Fibroblast of lung (primary cell): Measurements from ENCODE around the gene TDRD1. TPM values are rescaled to one million over a fixed set of nuclear protein-coding genes. Genes with fewer than 3 reads are reported as not detected.

Source experiments
- DNase-seq, 2 donors: peaks; one replicate each; pipeline versions ENCODE4 v3.0.0 to v3.0.0-alpha.2; 2010; ENCODE audit warnings: low read depth in 2 of 2
- H2AFZ ChIP-seq: 2 replicates; pipeline ENCODE4 v1.5.1; 2012; ENCODE audit warnings: low read length, control low read depth, inconsistent platforms
- H3K27ac ChIP-seq: 2 replicates; pipeline ENCODE4 v1.5.1; 2011; ENCODE audit warnings: low read length, control low read depth; ENCODE audit not compliant: insufficient read depth
- H3K27me3 ChIP-seq: 2 replicates; pipeline ENCODE4 v1.5.1; 2011; ENCODE audit warnings: mild to moderate bottlenecking, low read length; ENCODE audit not compliant: control insufficient read depth, insufficient read depth
- H3K36me3 ChIP-seq: 2 replicates; pipeline ENCODE4 v1.5.1; 2011; ENCODE audit warnings: low read length; ENCODE audit not compliant: control insufficient read depth, insufficient read depth
- H3K4me1 ChIP-seq: 2 replicates; pipeline ENCODE4 v1.5.1; 2011; ENCODE audit warnings: low read length; ENCODE audit not compliant: control insufficient read depth, insufficient read depth; ENCODE audit errors: extremely low read depth
- H3K4me2 ChIP-seq: 2 replicates; pipeline ENCODE4 v1.5.1; 2011; ENCODE audit warnings: low read length, control low read depth; ENCODE audit not compliant: insufficient read depth; ENCODE audit errors: extremely low read depth
- H3K4me3 ChIP-seq, 4 experiments: fragments of 200-600 bp in 1 of 4; sonication (generic) in 1 of 4; replicated peaks in 1 of 4; 2 replicates each; pipeline ENCODE4 v1.5.1; 2011 to 2016; ENCODE audit warnings: low read length in 4 of 4, low read depth in 3 of 4, mild to moderate bottlenecking in 3 of 4, control low read depth in 2 of 4, inconsistent platforms in 1 of 4, mixed read lengths in 1 of 4; ENCODE audit not compliant: insufficient read depth in 1 of 4; ENCODE audit errors: control extremely low read depth in 1 of 4
- H3K79me2 ChIP-seq: 2 replicates; pipeline ENCODE4 v1.5.1; 2012; ENCODE audit warnings: mild to moderate bottlenecking, low read length, inconsistent platforms; ENCODE audit not compliant: control insufficient read depth, insufficient read depth
- H3K9ac ChIP-seq: 2 replicates; pipeline ENCODE4 v1.5.1; 2011; ENCODE audit warnings: mild to moderate bottlenecking, low read length, control low read depth; ENCODE audit not compliant: insufficient read depth
- H3K9me3 ChIP-seq: 2 replicates; pipeline ENCODE4 v1.5.1; 2012; ENCODE audit warnings: low read depth, low read length; ENCODE audit not compliant: control insufficient read depth, insufficient read depth
- H4K20me1 ChIP-seq: 2 replicates; pipeline ENCODE4 v1.5.1; 2011; ENCODE audit warnings: low read length; ENCODE audit not compliant: control insufficient read depth, insufficient read depth; ENCODE audit errors: extremely low read depth
- EZH2 ChIP-seq: IDR thresholded peaks from 2 replicates; pipeline ENCODE4 v1.5.1; 2012; ENCODE audit warnings: low read length, control low read depth, mild to moderate bottlenecking; ENCODE audit errors: missing control alignments
- polyA plus RNA-seq, 2 donors: library from polyadenylated mRNA; depleted of rRNA in 1 of 2; stranded (reverse) in 1 of 2; unstranded in 1 of 2; fragments of >200 nt; gene quantifications; 2 replicates each; pipeline ENCODE4 v1.2.1, GENCODE V29; 2011 to 2012; ENCODE audit warnings: missing spikeins in 1 of 2
- total RNA-seq: library from RNA; depleted of rRNA; stranded (reverse); fragments of >200 nt; gene quantifications from 2 replicates; pipeline ENCODE4 v1.2.1, GENCODE V29; 2014
- TF ChIP-seq, protein P1 (sequence below), 2 donors: IDR thresholded peaks in 1 of 2; conservative IDR thresholded peaks in 1 of 2; 1 replicate in 1 of 2; 2 replicates in 1 of 2; pipeline ENCODE4 v1.5.1; 2011 to 2012; ENCODE audit warnings: low read length in 2 of 2, control low read depth in 1 of 2, inconsistent platforms in 1 of 2, low read depth in 1 of 2, mild to moderate bottlenecking in 1 of 2

Gene TDRD1
- total and polyA plus RNA-seq, 2 donors (not counting 1 experiment from before 2014, with no cell fraction given) = 0.22 TPM; not detected in 1

DNA sequence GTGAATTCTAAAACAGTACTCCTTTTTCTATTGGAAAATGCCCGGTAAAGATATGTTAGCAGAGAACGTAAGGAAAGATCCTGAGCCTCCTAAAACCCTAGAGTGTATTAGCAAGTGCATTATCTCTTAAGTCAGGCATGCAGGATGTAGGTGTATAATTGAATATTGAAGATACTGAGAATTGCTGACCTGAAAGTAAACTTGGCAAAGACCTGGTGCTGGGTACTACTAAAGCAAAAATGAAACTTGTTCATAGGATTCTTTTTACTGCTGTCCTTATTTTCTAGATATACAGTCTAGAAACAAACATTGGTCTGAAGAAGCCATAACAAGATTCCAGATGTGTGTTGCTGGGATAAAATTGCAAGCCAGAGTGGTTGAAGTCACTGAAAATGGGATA is 41.1 kb downstream of the TDRD1 start:
- H3K4me1 ChIP-seq = no peaks in the 10 kb centered on the region

GRCh38 chr10:114221235-114221634 is 42.1 kb downstream of the TDRD1 start:
- Histone ChIP-seq H3K9ac (no peak overlapping the region), H2AFZ (no peak overlapping the region), H3K27ac (no peak overlapping the region), H3K27me3 (no peaks in the 10 kb centered on the region), H3K4me1 (no peaks in the 10 kb centered on the region), H3K9me3 (no peaks in the 10 kb centered on the region), H3K4me3 (no peak overlapping the region), H3K79me2 (no peaks in the 10 kb centered on the region), H4K20me1 (no peaks in the 10 kb centered on the region), H3K36me3 (no peaks in the 10 kb centered on the region), H3K4me2 (no peak overlapping the region)
- TF ChIP-seq, protein P1, sequence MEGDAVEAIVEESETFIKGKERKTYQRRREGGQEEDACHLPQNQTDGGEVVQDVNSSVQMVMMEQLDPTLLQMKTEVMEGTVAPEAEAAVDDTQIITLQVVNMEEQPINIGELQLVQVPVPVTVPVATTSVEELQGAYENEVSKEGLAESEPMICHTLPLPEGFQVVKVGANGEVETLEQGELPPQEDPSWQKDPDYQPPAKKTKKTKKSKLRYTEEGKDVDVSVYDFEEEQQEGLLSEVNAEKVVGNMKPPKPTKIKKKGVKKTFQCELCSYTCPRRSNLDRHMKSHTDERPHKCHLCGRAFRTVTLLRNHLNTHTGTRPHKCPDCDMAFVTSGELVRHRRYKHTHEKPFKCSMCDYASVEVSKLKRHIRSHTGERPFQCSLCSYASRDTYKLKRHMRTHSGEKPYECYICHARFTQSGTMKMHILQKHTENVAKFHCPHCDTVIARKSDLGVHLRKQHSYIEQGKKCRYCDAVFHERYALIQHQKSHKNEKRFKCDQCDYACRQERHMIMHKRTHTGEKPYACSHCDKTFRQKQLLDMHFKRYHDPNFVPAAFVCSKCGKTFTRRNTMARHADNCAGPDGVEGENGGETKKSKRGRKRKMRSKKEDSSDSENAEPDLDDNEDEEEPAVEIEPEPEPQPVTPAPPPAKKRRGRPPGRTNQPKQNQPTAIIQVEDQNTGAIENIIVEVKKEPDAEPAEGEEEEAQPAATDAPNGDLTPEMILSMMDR (conservative IDR thresholded peaks at IDR 0.05 in 1 of 2, IDR thresholded peaks at IDR 0.05 in 1 of 2; ENCODE audit: low read depth in 1 of 2, low read length in 2 of 2) = no peak
- no peak for TF ChIP-seq EZH2
- no peak for DNase-seq

More for the DNA sequence above, 41.1 kb downstream of the TDRD1 start:
- no peak for DNase-seq
- Histone ChIP-seq H3K36me3 (no peaks in the 10 kb centered on the region), H4K20me1 (no peaks in the 10 kb centered on the region), H3K27ac (no peak overlapping the region), H3K4me2 (no peak overlapping the region), H3K9ac (no peak overlapping the region), H3K9me3 (no peaks in the 10 kb centered on the region), H2AFZ (no peak overlapping the region), H3K4me3 (no peak overlapping the region), H3K79me2 (no peaks in the 10 kb centered on the region), H3K27me3 (no peaks in the 10 kb centered on the region)
- TF ChIP-seq, protein P1 (conservative IDR thresholded peaks at IDR 0.05 in 1 of 2, IDR thresholded peaks at IDR 0.05 in 1 of 2; ENCODE audit: low read depth in 1 of 2, low read length in 2 of 2) = no peak
- TF ChIP-seq EZH2 = no peak

- Histone ChIP-seq H4K20me1 (no peaks in the 10 kb centered on the region), H3K36me3 (no peaks in the 10 kb centered on the region), H3K9ac (no peak overlapping the region), H3K27me3 (no peaks in the 10 kb centered on the region), H3K4me3 (no peak overlapping the region), H3K79me2 (no peaks in the 10 kb centered on the region), H2AFZ (no peak overlapping the region), H3K4me2 (no peak overlapping the region), H3K27ac (no peak overlapping the region), H3K9me3 (no peaks in the 10 kb centered on the region), H3K4me1 (no peaks in the 10 kb centered on the region)
- DNase-seq = no peak
- TF ChIP-seq, protein P1 (conservative IDR thresholded peaks at IDR 0.05 in 1 of 2, IDR thresholded peaks at IDR 0.05 in 1 of 2; ENCODE audit: low read depth in 1 of 2, low read length in 2 of 2) = no peak
- TF ChIP-seq EZH2 = no peak
Observed at GRCh38 chr10:114223066-114223465, 43.9 kb downstream of the TDRD1 start.
